Anterior cingulate cortex (tissue), 58 donors: Measurements from ENCODE around the gene CORO7.

Experiments
- DNase-seq, 58 donors: peaks; one replicate each; lab custom pipeline; 2025; lab: John Stamatoyannopoulos, UW

CORO7 gene

GRCh38 chr16:4416200-4417032 is at the start of gene CORO7:
CORO7 (minus strand) TSS chr16:4416596; CDS start chr16:4416518, 78 bp downstream.
- peak; percentile 70 to 99 (median 96) for DNase-seq

DNA sequence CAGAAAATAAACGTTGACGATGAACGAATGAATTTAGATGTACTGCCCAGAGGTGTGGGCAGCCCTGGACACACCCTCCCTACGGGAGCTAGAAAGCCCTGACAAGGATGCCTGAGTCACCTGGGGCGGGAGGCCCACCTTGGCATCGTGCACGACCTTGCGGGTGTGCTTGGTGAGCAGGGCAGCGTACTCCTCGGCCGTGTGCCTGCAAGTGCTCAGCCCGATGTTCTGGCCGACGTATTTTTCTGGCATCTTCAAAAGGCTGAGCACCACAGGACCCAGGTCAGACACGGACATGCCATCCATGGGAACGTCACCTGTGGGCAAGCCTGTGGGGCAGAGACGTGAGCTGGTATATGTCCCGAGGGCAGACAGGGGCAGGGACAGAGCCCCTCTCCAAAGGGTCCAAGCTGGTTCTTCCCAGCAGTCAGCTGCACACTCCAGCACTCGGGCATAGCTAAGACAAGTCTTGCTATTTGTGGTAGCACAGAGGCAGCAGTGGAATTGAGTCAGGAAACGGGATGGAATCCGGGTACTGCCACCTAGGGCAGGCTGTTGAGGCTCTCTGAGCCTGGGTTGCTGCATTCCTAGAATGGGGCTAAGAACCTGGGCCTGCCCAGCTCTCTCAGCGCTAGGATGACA is 47.2 kb upstream of the CORO7 start:
- no peak for DNase-seq

GRCh38 chr16:4461250-4462085 is 45.1 kb upstream of the CORO7 start:
- DNase-seq = peak in 17 of 58 donors; percentile 2 to 67 (median 28)

DNA sequence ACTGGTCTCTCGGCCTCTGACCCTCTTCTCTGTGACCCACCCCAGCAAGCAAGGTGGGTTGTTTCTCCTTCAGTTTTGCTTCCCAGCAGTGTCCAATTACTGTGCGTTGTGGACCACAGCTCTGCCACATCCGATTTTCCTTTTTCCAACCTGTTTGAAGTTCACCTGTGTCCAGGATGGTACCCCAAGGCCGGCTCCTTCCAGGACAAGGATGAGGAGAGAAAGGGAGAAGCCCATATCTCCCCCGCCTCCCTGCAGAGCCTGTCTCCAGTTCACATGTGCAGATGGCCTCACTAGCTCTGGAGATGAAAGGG is 44.5 kb upstream of the CORO7 start:
- DNase-seq = peak in 1 of 58 donors; percentile 25

DNA sequence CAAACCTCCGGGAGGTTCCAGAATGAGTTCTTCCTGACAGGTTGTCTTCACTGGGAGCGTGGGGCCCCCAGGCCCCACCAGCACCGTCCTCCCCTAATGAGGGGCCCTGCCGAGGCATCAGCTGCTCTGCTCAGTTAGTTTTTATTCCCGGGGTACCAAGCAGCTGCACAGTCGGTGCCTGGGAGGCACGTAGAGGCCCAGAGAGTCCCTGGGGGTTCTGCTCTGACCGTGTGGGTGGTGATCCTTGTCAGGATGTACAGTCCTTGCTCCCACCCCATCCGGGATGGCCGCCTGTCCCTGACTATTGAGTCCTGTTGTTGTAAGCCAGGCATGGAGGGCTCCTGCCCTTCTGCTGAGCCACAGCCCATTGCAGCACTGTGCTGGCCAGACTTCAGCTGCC is 39.6 kb upstream of the CORO7 start:
- DNase-seq = no peak

DNA sequence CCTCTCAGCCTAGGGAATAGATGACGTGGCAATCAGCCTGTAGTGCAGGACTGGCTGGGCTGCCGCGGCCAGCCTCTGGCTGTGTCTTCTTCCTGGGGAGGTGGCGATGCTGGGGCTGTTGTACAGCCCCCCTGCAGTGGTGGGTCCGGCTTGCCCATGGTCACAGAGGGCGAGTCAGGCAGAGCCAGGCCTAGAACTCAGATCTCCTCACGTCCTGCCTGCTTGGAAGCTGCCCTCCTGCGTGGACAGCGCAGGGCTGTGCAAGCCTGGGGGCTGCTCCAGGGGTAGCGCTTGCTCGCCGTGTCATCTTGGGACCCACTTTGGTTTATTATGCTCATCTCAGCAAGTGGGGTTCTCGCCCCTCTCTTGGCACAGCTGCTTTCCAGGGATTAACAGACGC is 38.7 kb upstream of the CORO7 start:
- DNase-seq = no peak

- no peak for DNase-seq
Observed at GRCh38 chr16:4454623-4455022, 38.2 kb upstream of the CORO7 start.

DNA sequence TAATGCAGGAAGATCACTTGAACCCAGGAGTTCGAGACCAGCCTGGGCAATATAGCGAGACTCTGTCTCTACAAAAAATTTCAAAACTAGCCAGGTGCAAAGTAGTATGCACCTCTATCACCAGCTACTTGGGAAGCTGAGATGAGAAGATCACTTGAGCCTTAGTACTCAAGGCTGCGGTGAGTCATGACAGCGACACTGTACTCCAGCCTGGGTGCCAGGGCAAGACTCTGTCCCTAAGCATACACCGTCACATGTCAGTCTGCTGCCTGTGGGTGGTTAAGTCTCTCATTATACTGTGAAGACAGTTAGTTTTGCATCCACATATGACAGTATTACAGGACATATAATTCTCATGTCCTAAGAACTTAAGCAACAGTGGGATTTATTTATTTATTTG is 36.3 kb upstream of the CORO7 start:
- DNase-seq = no peak

GRCh38 chr16:4450931-4451519 is 34.6 kb upstream of the CORO7 start:
- no peak for DNase-seq

DNA sequence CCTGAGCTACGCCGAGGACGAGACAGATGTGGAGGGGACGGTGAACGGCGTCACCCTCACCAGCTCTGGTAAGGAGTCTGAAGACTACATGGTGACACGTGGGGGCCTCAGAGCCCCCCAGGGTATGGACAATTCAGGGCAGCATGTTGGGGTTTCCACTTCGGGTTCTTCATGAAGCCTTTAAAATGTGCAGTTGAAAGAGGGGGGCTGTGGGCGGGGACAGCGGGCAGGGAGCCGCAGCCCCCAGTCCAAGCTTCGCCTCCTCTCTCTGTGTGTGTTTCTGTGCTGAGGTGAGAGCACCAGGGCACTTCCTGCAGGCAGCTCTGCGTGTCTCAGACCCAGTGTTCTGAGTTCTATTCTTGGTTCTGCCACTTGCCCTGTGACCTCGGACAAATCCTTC is 34.0 kb upstream of the CORO7 start:
- no peak for DNase-seq

GRCh38 chr16:4443986-4444385 is 27.6 kb upstream of the CORO7 start:
- DNase-seq = no peak

- DNase-seq = peak in 1 of 58 donors; percentile 10
Observed at GRCh38 chr16:4443271-4443670, 26.9 kb upstream of the CORO7 start.

- no peak for DNase-seq
Observed at GRCh38 chr16:4442371-4442770, 26.0 kb upstream of the CORO7 start.

DNA sequence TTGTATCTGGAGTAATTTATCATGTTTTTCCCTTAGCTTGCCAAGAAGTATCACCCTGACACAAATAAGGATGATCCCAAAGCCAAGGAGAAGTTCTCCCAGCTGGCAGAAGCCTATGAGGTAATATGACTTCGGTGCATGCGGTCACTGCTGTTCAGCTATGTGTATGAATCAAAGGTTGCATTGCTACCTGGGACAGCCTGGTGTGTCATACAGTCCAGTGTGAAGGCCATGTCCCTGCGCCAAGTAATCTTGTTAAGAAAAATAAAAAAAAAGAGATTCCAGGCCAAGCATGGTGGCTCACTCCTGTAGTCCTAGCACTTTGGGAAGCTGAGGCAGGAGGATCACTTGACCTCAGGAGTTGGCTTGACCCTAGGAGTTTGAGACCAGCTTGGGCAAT is 21.0 kb upstream of the CORO7 start:
- no peak for DNase-seq

DNA sequence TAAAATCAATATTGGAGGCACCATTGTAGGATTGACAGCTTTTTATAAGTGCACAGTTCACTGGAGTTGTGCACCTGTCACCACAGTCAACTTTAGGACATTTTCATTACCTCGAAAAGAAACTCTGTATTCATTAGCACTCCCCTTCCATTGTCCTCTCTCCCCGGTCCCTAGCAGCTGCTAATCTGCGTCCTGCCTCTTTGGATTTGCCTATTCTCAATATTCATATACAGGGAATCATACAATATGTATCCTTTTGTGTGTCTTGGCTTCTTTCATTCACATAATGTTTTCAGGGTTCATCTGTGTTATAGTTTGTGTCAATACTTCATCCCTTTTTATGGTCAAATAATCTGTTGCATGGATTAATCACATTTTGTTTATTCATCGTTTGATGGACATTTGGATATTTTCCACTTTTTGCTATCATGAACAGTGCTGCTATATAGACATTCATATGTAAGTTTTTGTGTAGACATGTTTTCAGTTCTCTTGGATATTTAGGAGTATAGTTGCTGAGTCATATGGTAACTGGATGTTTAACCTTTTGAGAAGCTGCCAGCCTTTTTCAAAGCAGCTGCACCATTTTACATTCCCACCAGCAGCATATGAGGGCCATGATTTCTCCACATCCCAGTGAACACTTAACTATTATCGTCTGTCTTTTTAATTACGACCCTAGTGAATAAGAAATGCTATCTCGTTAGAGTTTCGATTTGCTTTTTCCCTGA is 19.1 kb upstream of the CORO7 start:
- DNase-seq = no peak

- DNase-seq = no peak
Observed at GRCh38 chr16:4433914-4434787, 17.8 kb upstream of the CORO7 start.

DNA sequence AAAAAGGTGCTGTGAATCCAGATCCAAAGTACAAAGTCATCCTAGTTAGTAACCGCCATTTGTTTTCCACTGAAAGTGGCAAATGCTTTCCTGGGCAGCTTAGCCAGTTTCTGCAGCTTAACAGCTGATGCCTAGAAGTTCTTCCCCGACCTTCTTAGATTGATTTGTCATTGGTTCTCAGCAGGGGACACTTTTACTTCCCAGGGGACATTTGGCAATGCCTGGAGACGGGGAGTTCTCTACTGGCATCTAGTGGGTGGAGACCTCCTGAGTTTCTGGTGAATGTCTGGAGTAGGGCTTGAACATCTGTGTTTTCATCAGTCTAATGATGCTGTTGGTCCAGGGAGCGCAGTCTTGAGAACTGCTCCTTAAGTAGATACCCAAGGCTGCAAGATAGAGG is 16.8 kb upstream of the CORO7 start:
- no peak for DNase-seq

DNA sequence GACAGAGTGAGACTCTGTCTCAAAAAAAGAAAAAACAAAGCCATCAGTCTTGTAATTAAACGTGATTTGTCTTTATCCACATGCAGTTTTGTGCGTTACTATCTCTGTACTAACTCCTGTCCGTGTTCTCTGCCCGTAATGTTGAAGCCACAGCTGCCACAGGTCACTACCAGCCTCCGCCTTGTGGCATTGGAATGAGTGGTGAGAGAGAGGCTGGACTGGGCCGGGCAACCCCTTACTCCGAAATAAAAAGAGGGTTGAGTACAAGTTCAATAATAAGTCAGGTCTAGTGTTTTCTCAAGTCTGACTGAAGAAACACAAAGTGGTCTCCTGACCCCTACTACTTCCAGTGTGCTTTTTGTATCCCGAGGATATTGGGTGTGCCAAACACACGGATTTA is 14.6 kb upstream of the CORO7 start:
- no peak for DNase-seq

DNA sequence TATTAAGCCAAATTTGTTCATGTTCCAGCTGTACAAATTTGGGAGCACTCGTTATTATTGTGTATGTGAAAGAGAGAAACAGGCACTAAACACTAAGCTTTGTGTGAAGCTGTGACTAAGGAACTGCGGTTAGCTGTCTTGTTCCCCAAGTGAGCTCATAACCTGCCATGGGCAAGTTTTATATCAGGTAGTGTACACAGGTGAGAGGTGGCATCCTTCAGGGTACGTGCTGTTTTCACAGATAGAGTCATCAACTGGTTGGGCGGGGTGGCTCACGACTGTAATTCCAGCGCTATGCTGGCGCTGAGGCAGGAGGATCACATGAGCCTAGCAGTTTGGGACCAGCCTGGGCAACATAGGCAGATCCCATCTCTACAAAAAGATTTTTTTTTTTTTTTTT is 12.1 kb upstream of the CORO7 start:
- no peak for DNase-seq
